ENCODE measurements around the gene RING1.
A peak's percentile ranks its signal among the peaks of the same experiment; 100 is the strongest.

DNA sequence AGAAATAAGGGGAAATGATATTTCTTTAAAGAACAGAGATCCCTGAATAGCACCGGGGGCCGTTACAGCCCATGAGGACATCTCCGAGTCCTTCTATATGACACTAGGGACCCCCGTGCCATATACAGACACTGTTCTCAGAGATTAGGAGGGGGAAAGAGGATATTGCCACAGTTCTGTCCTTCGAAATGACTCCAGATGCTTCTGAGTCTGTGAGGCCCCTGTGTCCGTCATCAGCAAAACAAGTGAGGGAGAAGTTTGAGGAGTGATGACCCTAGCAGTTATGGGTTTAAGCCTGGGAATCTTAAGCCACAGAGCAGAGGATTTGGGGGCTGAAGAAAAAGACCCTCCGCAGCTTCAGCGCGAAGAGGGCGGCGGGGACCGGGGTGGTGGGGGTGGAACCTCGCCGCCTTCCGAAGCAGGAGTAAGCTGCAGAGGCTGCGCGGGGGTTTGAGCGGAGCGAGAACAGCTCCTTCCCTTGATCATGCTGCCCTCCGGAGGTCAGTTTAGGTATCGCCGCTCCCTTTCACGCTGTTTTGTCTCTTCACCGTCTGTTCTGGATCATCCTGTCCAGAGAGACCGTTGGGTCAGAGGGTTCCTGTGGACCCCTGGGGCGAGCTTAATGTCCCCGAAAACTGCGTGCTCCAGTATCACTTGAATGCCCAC lies 39.8 kb downstream of the RING1 start:
- TF ChIP-seq, protein P1, sequence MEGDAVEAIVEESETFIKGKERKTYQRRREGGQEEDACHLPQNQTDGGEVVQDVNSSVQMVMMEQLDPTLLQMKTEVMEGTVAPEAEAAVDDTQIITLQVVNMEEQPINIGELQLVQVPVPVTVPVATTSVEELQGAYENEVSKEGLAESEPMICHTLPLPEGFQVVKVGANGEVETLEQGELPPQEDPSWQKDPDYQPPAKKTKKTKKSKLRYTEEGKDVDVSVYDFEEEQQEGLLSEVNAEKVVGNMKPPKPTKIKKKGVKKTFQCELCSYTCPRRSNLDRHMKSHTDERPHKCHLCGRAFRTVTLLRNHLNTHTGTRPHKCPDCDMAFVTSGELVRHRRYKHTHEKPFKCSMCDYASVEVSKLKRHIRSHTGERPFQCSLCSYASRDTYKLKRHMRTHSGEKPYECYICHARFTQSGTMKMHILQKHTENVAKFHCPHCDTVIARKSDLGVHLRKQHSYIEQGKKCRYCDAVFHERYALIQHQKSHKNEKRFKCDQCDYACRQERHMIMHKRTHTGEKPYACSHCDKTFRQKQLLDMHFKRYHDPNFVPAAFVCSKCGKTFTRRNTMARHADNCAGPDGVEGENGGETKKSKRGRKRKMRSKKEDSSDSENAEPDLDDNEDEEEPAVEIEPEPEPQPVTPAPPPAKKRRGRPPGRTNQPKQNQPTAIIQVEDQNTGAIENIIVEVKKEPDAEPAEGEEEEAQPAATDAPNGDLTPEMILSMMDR (conservative IDR thresholded peaks at IDR 0.05; ENCODE audit: low read length) = peak; percentile 88
- no peak for TF ChIP-seq EZH2phosphoT487 (IDR thresholded peaks at IDR 0.05; ENCODE audit: borderline replicate concordance, low read depth, low read length)
